Activated T-cell treated with anti-CD3 and anti-CD28 coated beads, Interleukin-2, amount 50 U/mL, for 24 hours (primary cell): Measurements from ENCODE around the gene PARD3.
"Not testable (repeated sequence)": the region's sequence is repeated elsewhere in the genome, so short reads cannot be mapped to it uniquely, and the experiment has no call there.

Source experiments
- DNase-seq: peaks from one replicate; pipeline ENCODE4 v3.0.0-alpha.2; 2020
- H3K27ac Mint-ChIP-seq: 2 replicates; pipeline ENCODE4 v1.8.0; 2020; ENCODE audit warnings: mild to moderate bottlenecking, mixed read lengths
- H3K27me3 Mint-ChIP-seq: 2 replicates; pipeline ENCODE4 v1.8.0; 2020; ENCODE audit warnings: mixed read lengths
- H3K36me3 Mint-ChIP-seq: 2 replicates; pipeline ENCODE4 v1.8.0; 2020; ENCODE audit warnings: low read depth, mixed read lengths
- H3K4me1 Mint-ChIP-seq: 2 replicates; pipeline ENCODE4 v1.8.0; 2020; ENCODE audit warnings: low read depth, mixed read lengths
- H3K4me3 Mint-ChIP-seq: 2 replicates; pipeline ENCODE4 v1.8.0; 2020; ENCODE audit warnings: mild to moderate bottlenecking, moderate library complexity, mixed read lengths
- H3K9me3 Mint-ChIP-seq: 2 replicates; pipeline ENCODE4 v1.8.0; 2020; ENCODE audit warnings: mixed read lengths

The PARD3 gene

DNA sequence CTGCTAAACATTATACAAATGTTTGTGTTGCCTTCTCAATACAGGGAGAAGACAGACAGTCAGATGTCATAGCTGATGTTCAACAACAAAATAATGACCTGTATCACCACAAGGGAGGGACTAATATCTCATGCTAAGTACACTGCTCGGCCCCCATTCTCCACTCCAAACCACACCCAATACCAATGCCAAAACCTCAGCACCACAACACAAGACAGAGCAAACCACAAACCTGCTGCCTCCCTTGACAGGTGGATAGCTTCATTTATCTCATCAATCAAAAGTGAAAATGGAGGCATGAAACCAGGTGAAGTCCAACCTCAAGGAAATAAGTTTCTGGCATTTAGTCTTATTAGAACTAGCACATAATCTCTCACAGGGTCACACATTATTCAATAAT lies 109.5 kb downstream of the PARD3 start:
- H3K4me3 Mint-ChIP-seq: no peak overlapping the region
- no peaks in the 10 kb centered on the region for H3K36me3 Mint-ChIP-seq
- H3K4me1 Mint-ChIP-seq: peaks cover 4% of the 10 kb centered on the region
- H3K27ac Mint-ChIP-seq: no peak overlapping the region
- H3K27me3 Mint-ChIP-seq: peaks cover 9% of the 10 kb centered on the region
- H3K9me3 Mint-ChIP-seq: no peaks in the 10 kb centered on the region
- no peak for DNase-seq

DNA sequence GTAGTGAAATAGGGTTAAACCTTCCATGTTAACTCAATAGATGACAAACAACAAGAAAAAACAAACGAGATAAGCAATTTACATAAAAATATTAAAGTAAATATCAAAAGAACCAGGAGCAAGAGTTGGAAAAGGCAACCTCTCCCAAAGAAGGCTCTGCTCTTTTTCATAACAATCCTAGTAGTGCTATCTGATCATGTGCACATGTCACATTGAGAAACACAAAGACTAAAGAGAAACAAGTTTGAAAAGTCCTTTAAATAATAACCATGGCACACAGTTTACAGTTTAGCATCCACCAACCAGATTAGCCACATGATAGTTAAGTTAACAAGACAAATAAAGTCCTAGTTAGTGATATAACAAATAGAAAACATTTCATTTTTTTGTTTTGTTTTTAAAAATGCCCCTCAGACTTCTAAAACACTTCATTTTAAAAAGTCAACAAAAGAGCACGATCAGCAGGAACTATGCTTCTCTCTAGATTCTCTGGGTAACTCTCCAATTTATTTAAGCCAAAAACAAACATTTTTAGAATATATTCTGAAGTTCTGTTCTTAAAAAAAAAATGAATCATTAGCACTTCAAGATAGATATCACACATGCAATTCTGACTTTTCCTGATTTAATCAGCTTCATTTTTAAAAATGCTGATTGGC lies 110.4 kb downstream of the PARD3 start:
- H3K4me3 Mint-ChIP-seq: no peak overlapping the region
- H3K27me3 Mint-ChIP-seq: peaks cover 9% of the 10 kb centered on the region
- H3K9me3 Mint-ChIP-seq: no peaks in the 10 kb centered on the region
- H3K4me1 Mint-ChIP-seq: peaks cover 4% of the 10 kb centered on the region
- DNase-seq: no peak
- no peak overlapping the region for H3K27ac Mint-ChIP-seq
- no peaks in the 10 kb centered on the region for H3K36me3 Mint-ChIP-seq

DNA sequence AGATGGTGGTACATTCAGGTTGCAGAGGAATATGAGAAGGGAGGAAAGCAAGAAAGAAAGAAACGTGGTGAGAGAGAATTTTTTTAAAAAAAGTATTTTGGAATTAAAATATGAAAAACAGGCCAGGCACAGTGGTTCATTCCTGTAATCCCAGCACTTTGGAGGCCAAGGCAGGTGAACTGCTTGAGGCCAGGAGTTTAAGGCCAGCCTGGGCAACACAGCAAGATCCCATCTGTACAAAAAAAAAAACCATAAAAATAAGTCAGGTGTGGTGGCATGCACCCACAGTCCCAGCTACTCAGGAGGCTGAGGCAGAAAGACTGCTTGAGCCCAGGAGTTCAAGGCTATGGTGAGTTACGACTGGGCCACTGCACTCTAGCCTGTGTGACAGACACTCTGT lies 112.1 kb downstream of the PARD3 start:
- Mint-ChIP-seq H3K27me3 (peaks cover 9% of the 10 kb centered on the region), H3K27ac (no peak overlapping the region), H3K36me3 (no peaks in the 10 kb centered on the region), H3K4me3 (no peak overlapping the region), H3K9me3 (no peaks in the 10 kb centered on the region), H3K4me1 (peaks cover 4% of the 10 kb centered on the region)
- DNase-seq: no peak

DNA sequence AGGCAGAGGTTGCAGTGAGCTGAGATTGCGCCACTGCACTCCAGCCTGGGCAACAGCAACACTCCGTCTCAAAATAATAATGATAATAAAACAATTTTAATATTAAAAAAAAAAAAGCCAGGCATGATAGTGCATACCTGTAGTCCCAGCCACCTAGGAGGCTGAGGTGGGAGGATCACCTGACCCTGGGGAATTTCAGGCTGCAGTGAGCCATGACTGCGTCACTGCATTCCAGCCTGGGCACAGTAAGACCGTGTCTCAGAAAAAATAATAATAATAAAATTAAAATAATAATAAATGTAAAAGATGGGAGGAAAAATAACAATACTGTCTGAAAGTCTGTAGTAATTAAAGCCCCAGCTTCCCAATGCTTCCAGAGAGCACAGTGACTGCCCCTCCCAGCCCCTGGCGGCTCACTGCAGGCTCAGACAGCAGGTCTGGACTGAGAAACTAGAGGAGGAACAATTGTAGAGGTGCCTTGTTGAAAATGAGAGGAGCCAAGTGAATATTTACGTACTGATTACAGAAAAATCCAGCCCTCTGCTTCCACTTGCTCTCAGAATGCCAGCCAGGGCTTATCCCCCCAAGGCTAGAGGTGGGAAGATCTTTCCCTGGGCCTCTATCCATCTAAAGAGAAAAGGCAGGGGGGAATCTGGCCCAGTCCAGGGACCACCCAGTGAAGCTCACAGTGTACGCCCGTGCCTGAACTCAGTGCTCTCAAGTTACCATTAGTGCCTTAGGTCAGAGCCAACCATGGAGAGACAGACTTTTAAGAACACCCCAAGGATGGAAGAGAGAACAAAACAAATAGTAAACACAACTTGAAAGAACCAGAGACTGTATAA lies 112.8 kb downstream of the PARD3 start:
- H3K9me3 Mint-ChIP-seq: no peaks in the 10 kb centered on the region
- H3K27me3 Mint-ChIP-seq: peaks cover 9% of the 10 kb centered on the region
- H3K4me1 Mint-ChIP-seq: peaks cover 4% of the 10 kb centered on the region
- H3K4me3 Mint-ChIP-seq: no peak overlapping the region
- H3K27ac Mint-ChIP-seq: no peak overlapping the region
- DNase-seq: no peak
- no peaks in the 10 kb centered on the region for H3K36me3 Mint-ChIP-seq

DNA sequence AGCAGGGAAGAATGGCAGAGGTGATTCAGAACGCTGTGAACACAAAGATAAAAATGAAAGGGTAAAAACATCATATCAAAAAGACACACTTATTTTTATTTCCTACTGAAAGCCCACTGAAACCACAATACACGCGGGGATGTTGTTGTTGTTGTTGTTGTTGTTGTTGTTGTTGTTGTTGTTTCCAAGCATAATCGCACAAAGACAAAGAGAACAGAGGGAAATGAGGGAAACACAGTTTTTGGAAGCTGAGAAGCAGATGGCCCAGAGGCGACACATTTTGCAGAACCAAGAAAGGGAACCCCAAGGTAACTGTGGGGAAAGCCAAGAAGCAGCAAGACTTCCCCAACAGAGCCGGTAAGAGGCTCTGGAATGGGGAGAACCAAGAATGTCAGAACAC lies 113.9 kb downstream of the PARD3 start:
- Mint-ChIP-seq H3K27ac (no peak overlapping the region), H3K9me3 (no peaks in the 10 kb centered on the region), H3K4me1 (peaks cover 7% of the 10 kb centered on the region), H3K36me3 (no peaks in the 10 kb centered on the region), H3K27me3 (peaks cover 9% of the 10 kb centered on the region), H3K4me3 (no peak overlapping the region)
- DNase-seq: no peak

DNA sequence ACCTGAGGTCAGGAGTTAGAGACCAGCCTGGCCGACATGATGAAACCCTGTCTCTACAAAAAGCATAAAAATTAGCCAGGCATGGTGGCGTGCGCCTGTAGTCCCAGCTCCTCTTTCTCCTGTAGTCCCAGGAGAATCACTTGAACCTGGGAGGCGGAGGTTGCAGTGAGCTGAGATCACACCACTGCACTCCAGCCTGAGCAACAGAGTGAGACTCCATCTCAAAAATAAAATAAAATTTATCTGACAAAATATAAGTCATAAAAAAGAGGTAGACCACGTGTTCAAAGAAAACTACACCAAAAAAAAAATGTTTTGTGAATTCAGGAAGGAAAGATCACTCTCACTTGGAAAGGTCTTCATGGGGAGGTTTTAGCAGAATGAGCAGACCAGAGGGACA lies 114.3 kb downstream of the PARD3 start:
- H3K27me3 Mint-ChIP-seq, DNase-seq, H3K36me3 Mint-ChIP-seq, H3K9me3 Mint-ChIP-seq, H3K27ac Mint-ChIP-seq, H3K4me3 Mint-ChIP-seq: not testable (repeated sequence)
- peaks cover 10% of the 10 kb centered on the region for H3K4me1 Mint-ChIP-seq

DNA sequence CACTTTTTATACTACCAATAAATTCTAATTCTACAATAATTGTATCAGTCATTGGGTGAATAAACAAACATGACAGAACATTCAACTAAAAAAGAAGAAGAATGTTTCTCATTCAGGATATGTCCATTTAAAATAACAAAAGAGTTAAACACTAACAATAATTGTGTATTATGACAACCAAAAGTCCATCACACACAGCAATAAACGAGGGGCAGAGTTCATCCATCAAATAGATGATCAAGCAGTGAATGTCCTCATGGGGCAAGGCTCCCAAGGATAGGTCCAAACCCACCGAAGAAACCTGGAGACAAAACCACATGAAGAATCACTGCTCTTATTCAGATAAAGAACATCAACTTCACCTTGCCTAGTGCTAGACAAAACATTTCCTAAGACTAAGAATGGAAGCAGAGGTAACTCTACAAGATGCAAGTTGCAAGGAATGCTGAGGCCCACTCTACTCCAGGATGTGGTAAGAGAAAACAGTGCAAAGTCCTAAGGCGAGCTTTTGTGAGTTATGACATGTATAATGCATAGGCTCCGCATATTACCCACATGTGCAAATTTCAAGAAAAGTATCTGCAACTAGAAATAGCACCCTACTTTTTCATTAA lies 115.1 kb downstream of the PARD3 start:
- Mint-ChIP-seq H3K4me1 (peaks cover 8% of the 10 kb centered on the region), H3K27ac (no peak overlapping the region), H3K27me3 (peaks cover 9% of the 10 kb centered on the region)

DNA sequence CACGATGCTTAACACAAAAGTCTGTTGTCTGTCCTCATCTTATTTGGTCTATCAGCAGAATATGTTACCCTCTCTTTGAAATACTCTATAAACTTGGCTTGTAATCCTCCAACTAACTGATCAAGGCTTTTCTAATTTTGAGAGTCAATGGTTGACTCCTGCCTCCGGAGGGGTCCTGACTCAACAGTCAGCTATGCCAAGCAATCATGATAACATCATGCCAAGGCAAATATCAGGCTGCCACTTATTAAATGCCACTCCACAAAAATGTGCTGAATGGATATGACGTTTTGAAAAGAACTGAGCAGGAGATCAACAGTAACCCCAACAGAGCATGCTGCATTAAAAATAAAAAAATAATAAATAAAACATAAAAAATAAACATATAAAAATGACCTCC lies 116.1 kb downstream of the PARD3 start:
- no peak for DNase-seq
- no peak overlapping the region for H3K4me3 Mint-ChIP-seq
- H3K4me1 Mint-ChIP-seq: peaks cover 8% of the 10 kb centered on the region
- no peaks in the 10 kb centered on the region for H3K36me3 Mint-ChIP-seq
- no peaks in the 10 kb centered on the region for H3K9me3 Mint-ChIP-seq
- H3K27ac Mint-ChIP-seq: no peak overlapping the region
- H3K27me3 Mint-ChIP-seq: peaks cover 9% of the 10 kb centered on the region

More for the DNA sequence above, 115.1 kb downstream of the PARD3 start:
- DNase-seq: no peak
- Mint-ChIP-seq H3K9me3 (no peaks in the 10 kb centered on the region), H3K36me3 (no peaks in the 10 kb centered on the region), H3K4me3 (no peak overlapping the region)

DNA sequence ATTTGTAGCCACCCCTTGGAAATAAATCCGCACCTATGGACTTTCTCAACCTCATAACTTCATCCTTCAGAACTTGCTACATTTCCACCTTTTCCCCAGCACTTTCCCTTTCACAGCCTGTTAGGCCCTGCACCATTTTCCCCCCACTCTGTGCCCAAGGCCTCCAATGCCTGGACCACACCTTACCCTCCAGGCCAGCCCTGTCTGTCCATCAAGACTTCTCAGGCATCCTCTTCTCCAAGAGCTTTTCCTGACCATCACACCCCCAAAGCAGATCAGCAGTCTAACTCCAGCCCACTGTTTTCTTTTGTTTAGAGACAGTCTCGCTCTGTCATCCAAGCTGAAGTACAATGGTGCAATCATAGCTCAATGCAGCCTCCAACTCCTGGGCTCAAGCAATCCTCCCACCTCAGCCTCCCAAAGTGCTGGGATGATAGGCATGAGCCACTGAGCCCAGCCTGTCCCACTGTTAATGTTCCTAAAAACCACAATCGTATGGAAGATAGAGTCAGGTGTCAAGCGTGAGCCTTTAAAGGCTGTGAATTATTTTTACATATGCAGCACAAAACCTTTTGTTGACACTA lies 116.8 kb downstream of the PARD3 start:
- Mint-ChIP-seq H3K36me3 (no peaks in the 10 kb centered on the region), H3K27ac (no peak overlapping the region), H3K4me3 (no peak overlapping the region), H3K9me3 (no peaks in the 10 kb centered on the region), H3K27me3 (peaks cover 9% of the 10 kb centered on the region), H3K4me1 (peaks cover 8% of the 10 kb centered on the region)
- DNase-seq: no peak

DNA sequence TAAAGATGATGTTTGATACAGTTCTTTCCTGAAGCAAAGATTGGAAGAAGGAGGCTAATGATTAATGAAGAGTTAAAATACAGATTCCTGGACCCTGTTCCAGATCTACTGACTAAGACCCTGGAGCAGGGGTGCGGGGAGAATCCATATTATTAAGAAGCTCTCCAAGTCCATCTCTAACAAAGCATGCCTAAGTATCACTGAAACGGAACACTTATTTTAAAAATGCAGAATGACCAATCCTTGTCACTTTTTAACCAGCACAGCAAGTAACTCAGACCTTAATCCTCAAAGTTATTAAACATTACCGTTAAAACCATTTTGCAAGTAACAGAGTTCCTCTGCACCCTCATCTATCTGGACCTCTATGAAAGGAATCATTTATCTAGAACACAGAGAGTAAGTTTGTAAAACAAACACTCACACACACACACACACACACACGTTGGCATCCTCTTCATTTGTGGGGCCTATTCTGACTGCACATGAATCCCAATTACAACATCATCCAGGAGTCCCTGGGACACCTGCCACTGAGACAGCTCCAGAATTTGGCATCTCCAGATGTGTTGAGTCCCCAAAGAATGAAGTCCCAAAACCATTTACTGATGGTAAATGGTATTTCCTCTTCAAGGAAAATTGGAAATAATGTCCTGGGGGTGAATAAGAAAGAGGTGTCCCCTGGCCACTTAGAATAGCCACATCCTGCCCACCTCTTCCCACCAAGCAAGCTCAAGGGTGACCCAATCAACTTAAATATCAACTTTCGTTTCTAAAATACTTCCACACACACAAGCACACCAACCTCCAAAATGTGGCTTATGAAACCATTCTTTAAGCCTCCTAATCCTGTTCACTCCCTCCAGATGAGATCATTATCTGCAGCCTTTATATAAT lies 117.5 kb downstream of the PARD3 start:
- Mint-ChIP-seq H3K4me1 (peaks cover 8% of the 10 kb centered on the region), H3K9me3 (no peaks in the 10 kb centered on the region), H3K27me3 (peaks cover 7% of the 10 kb centered on the region), H3K36me3 (no peaks in the 10 kb centered on the region), H3K27ac (no peak overlapping the region), H3K4me3 (no peak overlapping the region)
- no peak for DNase-seq

DNA sequence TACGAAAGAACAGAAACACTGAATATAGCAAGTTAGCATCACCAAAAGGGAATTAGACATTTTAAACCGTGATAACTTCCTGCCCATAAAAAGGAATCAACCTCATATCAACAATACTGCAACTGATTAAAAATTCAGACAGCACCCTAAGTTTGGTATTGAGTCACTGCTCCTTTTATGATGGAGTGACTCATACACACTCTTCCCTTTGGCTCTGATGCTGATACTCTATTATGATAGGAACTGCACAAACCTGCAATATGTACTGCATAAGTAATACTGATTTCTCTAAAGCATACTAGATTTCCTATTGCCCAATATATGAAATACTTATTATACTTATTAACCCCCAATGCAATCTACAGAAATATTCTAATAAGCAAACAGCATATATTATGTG lies 118.7 kb downstream of the PARD3 start:
- Mint-ChIP-seq H3K27ac (no peak overlapping the region), H3K27me3 (peaks cover 7% of the 10 kb centered on the region), H3K4me3 (no peak overlapping the region), H3K9me3 (no peaks in the 10 kb centered on the region), H3K4me1 (peaks cover 8% of the 10 kb centered on the region), H3K36me3 (no peaks in the 10 kb centered on the region)
- no peak for DNase-seq

DNA sequence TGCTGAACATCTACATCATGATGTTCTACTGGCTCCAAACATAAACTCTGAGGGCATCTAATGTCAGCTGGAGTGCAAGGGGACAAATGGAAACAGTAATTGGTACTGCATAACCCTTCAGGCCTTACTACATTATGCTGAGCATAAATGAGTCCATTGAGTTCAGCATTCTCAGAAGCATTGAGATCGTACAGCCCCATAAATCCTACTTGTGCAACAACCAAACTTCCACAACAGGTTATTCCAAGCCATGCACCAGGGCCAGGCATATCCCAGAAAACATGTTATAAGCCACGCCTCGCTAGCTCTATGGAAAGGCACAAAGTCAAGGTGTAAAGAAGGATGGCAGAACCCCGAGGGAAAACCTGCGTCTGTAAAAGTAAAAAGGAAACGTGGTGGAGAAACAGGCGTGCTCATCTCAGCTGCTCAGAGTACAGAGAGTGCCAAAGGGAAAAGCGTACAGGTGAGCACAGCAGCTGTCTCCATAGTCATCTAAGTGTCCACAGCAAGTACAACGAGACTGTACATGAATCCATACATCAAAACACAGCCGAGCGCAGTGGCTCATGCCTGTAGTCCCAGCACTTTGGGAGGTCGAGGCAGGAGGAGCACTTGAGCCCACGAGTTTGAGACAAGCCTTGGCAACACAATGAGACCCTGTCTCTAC lies 124.6 kb downstream of the PARD3 start:
- Mint-ChIP-seq H3K27ac (no peak overlapping the region), H3K36me3 (no peaks in the 10 kb centered on the region), H3K27me3 (peaks cover 4% of the 10 kb centered on the region), H3K4me3 (no peak overlapping the region), H3K4me1 (no peaks in the 10 kb centered on the region), H3K9me3 (no peaks in the 10 kb centered on the region)
- no peak for DNase-seq

DNA sequence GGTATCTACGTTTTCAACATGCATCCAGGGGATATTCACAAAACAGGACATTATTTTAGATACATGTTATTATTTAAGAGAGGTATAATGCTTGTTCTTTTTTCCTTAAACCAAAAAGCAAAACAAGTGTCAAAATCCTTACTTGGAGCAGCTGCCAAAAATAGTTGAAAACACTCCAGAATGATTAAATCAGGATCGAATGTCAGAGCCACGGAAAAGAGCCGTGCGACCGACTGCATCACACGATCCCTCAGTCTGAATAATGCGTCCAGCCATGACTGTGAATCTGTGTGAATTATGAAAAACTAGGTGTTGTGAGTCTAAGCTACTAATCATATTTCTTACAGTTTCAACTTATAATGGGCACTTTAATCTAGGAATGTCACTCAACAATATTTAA lies 126.0 kb downstream of the PARD3 start:
- H3K4me3 Mint-ChIP-seq: no peak overlapping the region
- H3K27me3 Mint-ChIP-seq: peaks cover 4% of the 10 kb centered on the region
- H3K9me3 Mint-ChIP-seq: no peaks in the 10 kb centered on the region
- H3K36me3 Mint-ChIP-seq: no peaks in the 10 kb centered on the region
- no peak overlapping the region for H3K27ac Mint-ChIP-seq
- H3K4me1 Mint-ChIP-seq: no peaks in the 10 kb centered on the region
- no peak for DNase-seq
